ENCODE measurements around the gene IL1RAPL2.
"Not testable (repeated sequence)": the region's sequence is repeated elsewhere in the genome, so short reads cannot be mapped to it uniquely, and the experiment has no call there.

Gene IL1RAPL2

DNA sequence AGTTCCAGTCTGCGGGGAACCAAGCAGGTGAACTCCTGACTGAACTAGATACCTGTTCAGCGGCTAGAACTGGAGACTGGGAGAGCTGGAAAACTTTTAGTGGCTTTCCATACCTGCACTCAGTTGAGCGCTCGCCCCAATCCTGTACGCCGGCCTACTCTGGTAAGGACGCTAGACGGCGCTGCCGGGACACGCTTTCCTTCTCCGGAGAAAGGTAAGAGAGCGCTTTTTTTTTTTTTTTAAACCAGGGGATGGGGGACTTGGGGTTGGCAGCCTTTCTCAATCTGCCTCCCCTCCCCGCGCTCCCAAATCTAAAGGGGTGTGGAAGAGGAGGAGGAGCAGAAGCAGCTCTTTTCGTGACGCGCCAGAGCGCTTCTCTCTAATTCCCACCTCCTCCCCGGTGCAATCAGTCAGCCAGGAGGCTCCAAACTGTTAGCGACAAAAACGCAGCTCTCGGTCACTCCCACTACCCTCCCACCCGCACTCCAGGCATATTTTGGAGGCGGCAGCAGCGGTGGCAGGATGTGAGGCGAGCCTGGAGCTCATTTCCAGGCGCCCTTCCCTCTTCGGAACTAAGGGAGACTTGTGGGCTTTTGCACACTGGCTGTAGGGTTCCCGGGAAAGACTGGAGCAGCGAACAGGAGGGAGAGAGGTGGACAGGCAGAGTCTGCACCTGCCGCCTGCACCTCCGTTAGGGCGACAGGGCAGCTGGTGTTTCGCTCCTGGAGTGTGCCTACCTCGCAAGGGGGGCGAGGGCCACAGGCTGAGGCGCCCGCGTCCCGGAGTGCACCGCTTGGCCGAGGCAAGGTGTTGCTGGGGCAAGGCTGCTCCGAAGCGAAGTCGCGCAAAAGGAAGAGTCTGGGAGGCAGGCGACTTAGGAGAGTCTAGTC is at the start of gene IL1RAPL2:
Gene IL1RAPL2, plus strand, starts transcription at position 409 of the 890 bp plus-strand sequence.
- DNase-seq = no peak

DNA sequence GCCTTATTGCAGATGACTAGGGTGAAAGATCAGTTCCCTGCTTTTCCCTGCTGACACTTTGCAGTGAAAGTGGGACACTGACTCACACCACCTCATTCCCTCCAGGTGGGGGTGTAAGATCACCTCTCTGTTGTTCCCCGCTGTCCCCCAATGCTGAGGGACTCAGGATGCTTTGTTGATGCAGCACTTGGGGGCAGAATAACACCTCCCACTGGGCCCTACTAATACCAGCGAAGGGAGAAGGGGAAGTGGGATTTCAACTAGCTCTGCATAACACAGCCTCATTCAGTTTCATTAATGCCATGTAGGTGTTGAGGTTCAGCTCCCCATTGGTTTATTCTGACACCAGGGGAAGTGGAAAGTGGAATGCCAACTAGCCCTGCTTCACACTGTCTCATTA is 43.6 kb upstream of the IL1RAPL2 start:
- no peak for DNase-seq

DNA sequence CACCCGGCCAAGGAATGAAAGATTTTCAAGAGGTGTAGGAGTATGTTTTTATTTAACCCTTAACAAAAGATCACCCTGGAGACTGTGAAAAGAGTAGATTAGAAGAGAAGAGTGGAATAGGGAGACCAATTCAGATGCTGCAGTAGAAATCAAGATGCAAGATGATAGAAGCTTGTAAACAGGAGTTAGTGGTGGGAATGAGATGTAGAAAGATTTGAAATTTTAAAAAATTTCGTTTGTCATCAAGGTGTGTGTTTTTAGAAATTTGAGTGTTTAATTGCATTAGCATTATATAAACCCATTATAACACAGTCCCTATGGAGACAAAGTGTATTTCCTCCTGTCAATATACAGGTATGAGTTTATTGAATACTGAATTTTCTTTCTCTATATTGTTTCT is 42.1 kb upstream of the IL1RAPL2 start:
- DNase-seq = no peak

DNA sequence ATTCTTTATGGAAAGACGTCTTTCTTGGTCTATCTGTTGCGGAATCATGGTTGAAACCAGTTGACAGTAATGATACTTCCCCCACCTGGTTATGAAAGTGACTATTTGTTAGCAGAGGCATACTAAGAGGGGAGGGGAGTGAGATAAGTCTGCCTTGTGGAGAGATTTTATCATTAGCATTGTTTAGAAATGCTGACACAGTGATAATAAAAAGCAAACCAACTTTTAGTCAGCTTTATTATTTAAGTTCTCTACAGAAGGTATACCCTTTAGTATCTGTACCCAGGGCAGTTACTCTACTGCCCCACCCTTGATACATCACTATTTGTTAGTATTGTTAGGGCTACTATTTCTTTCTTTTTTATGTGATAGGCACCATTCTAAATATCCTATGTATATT is 26.9 kb upstream of the IL1RAPL2 start:
- no peak for DNase-seq

DNA sequence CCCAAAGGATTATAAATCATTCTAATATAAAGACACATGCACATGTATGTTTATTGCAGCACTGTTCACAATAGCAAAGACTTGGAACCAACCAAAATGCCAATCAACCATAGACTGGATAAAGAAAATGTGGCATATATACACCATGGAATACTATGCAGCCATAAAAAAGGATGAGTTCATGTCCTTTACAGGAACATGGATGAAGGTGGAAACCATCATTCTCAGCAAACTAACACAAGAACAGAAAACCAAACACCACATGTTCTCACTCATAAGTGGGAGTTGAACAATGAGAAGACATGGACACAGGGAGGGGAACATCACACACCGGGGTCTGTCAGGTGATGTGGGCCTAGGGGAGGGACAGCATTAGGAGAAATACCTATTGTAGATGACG is 23.6 kb upstream of the IL1RAPL2 start:
- DNase-seq = not testable (repeated sequence)

DNA sequence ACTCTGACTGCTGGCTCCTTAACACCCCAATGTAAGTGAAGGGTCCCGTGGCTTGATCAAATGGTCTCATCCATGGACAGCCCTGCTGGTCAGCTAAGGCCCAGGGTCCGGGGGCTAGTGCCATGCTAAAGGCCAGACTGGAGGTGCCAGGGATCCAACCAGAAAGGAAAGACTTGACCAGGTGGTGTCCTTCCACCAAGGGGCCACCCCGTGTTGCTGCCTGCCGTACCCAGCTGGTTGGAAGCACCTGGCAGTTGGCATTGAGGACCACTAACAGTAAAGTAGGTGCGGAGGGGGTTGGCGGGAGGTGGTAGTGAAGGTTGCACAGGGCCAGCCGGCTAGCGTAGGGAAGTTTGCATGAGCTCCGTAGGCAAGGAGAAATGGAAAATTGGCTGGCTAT is 1.7 kb upstream of the IL1RAPL2 start:
- DNase-seq = no peak

DNA sequence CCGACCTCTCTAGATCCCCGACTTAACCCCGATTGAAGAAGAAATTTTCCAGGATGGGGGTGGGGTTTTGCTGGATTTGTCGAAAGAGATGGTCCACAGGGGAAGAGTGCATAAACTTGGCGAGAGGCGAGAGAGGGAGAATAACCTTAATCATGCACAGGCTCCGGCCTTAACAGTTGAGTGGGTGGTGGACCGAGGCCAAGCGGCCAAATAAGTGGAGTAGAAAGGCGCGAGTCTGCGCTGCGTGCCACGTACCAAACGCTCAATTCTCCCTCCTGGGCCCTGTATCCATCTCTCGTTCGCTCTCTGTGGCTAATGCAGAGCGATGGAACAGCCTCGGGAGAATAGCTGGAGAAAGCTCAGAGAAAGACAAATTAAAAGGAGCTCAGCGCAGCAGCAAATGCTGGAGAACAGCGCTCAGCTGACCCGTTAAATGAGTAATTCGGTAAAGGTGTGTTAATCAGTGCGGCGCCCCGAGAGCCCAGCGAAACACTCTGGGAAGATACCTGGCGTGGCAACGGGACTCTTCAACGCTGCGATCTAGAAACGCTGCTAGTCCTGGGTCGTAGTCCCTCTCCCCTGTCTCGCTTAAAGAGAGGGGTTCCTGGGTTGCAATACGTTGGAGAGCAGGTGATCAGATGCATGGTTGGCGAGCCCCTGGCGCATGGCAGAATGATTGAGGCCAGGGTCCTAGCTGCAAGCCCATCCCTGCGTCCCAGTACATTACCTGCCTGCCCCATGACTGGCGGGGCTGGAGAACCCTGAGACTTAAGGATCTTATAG is 887 bp upstream of the IL1RAPL2 start:
- DNase-seq = no peak

DNA sequence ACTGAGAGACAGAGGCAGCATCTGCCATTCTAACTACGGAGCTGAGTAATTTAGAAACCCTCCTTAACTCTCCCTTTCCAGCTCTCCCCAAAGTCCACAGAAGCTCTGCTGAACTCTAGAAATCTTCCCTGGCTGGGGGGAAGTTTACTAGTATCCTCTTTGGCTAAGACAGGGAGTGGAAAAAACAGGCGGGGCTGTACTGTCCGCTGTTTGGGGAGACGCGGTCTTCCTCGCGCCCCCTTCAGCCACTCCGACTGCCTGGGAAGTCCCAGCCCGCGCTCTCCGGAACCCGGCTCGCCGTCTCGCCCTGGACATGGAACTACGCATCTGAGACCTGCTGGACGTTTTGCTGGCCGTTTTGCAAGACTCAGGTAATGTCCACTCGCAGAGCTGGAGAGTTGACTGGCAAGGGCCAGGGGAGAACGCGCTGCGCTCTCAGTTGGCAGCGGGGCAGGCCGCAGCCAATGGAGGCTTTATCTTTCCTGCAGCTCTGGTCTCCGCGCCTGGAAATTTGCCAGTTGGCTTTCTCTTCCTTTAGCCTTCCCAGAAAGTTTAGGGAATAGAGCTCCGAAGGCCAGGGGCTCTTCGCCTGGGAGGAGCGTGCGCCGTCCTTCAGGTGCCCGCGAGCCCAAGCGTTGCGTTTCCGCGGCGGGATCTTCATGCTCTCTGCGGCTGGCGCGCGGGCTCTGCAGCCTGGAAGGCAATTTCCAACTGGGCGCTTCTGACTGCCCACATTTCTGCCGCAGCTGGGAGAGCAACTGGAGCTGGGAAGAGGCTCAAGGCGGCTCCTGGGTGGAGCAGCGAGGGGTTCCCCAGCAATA is 892 bp downstream of the IL1RAPL2 start:
- no peak for DNase-seq

DNA sequence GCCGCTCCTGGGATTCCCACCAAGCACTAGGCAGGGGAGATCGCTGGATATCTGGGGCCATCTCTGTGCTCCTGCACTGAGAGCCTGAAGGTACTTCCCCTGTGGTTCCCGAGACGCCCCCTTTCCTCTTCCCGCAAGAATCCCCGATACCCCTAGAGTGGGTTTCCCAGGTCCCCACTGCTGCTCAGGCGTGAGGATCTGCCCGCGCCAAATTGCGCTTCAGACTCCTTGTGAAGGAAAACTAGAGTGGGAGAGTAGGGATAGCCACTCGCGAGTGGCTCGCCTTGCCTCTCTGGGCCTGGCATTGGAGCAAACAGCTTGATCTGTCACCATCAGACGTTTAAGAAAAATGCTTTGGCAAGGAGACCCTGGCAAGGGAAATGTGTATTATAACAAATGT is 1.5 kb downstream of the IL1RAPL2 start:
- DNase-seq = no peak

DNA sequence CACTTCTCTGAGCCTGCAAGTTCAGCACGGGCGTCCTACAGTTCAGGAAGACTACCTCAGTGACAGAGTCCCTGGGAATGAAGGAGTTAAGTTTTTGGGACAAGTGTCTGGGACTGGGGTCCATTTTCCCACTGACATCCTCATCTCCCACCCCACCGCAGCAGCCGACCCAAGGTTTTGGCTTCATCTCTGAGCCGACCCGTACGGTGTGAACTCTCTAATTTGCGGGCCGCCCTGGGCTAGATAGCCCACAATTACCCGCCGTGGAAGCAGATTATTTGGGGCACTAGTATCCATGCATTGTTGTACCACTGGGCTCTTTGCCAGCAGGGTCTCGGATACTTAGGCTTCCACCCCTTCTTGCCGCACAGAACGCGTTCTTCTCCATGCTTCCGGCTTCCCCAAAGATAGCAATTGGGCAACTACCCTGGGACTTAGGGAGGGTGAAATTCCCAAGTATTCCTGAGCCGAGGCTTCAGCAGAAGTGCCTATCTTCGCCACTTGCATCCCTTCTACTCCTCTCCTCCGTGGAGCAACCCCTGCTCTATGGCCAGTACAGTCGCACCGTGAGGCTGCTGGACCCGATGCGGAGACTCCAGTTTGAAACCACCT is 2.4 kb downstream of the IL1RAPL2 start:
- DNase-seq = no peak

DNA sequence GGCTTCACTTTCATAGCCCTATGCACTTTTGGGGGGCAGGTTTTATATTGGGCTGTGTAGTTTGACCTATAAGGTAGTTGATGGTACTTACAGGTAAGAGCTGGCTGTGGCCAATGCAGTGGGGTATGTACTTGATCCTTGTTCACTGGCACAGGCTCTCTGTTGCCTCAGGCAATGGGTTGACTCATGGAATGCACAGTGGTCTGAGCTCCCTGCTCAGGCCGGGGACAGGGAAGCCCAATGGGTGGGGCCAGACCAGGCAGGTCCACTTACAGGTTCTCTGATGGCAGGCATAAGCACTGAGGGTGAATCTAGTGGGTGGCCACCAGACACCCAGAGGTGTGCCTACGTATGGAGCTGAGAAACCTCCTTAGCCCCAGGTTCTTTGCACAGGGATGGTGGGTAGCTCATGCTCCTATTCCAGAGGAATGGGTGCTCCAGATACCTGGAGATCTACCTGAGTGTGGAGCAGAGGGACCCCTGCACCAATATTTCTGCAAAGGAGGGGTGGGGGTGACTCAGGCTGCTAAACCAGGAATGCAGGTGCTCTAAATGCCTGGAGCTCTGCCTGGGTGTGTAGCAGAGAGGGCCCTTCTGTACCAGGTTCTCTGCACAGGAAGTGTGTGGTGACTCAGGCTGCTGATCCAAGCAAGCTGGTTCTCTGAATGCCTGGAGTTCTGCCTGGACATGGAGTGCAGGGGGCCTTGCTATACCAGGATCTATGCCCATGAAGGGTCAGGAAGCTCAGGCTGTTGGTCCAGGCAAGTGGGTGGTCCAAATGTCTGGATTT is 52.3 kb downstream of the IL1RAPL2 start:
- DNase-seq = no peak

DNA sequence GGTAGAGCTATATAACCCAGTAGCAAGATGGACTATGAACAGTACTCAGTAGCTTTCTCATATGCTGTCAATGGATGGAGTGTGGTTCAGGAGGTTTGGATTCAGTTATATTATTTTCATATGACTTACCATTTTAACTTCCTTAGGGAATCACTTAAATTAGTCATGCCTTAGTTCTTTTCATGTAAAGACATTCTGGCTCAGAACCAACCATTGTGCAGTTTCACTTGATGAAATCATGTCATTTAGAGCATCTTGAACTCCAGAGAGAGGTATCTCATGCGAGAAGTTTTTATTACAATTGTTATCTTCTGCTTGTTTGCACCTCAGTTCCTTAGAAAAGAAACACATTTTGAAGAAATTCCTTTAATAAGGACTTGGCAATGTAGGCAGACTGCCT is 55.8 kb downstream of the IL1RAPL2 start:
- DNase-seq = no peak

DNA sequence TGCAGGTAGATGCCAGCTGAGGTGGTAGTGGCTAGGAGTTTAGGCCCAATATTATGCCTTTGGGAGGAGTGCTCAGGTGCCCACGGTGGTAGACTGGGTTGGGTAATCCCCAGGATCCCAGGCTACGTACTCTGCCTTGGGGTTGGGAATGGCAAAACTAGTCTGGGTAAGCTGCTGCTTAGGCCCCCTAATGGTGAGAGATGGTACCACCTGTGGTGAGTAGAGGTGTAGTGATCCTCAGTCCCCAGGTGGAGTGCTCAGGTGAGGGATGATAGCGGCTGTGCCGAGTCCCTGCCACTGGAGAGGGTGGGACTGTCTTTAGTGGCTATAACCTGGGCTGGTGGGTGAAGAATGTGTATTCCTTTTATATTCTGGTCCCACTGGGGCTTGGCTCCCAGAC is 75.2 kb downstream of the IL1RAPL2 start:
- no peak for DNase-seq

DNA sequence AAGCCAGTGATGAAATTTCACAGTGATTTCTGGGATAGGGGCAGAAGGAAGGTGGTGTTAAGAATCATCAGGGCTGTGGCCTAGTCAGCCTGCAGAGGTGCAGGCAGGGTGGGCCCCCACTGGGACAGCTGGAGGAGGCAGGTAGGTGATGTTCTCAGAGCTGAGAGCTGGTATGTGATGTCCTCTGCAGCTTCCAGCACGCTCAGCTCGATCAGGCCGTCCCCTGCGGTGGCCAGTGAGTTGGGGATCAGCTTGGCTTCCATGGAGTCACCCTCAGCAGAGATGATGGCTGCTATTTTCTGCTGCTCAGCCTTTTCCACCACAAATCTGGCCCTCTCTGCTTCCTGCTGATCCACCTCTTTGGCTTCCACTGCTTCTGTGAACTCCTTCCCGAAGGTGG is 81.1 kb downstream of the IL1RAPL2 start:
- DNase-seq = no peak

DNA sequence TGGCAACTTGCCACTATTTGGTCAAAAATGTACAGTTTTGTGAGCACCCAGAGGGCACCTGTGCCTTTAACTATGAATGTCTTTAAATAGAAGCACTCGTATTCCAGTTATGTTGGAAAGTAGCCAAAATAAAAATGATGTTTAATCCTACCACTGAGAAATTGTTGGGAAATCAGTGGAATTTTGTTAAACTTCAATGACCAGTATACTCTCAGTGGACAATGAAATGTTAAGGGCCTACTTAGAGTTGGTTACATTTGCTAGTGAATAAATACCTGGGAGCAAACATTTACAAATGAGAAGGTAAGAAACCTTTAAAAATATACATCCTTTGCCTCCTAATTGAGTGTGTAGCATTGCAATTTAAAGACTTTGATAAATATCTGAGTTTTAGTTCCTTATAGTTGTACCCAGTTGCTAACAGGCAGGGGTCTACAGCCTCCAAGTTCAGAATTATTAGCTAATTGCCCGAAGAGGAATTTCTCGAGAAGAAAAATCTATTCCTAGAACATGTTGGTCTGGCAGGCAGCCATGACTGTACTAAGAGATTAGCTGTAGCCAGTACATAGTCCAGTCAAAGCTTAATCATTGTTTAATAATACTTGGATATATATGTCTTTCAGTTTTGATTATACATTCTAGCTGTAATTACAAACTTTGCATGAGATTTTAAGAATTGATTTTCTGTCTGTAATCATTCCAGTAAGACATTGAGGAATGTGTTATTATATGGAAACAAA is 93.2 kb downstream of the IL1RAPL2 start:
- no peak for DNase-seq

DNA sequence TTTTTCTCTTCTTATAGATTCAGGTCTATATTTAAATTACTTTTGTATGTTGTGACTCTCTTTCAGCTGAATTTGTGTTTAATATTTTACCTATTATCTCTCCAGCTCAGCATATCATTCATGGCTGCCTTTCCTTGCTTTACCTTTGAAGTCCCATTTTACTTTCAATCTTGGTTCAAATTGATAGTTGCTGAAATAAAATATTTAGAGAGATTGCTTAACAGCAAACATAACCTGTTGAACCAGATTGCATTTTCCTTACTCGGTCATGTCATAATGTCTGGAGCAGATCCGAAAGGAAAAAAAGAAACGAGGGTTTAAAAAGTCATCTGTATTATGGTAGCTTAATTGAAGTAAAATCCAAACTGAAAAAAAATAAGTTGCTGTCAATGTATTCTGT is 94.1 kb downstream of the IL1RAPL2 start:
- DNase-seq = no peak

DNA sequence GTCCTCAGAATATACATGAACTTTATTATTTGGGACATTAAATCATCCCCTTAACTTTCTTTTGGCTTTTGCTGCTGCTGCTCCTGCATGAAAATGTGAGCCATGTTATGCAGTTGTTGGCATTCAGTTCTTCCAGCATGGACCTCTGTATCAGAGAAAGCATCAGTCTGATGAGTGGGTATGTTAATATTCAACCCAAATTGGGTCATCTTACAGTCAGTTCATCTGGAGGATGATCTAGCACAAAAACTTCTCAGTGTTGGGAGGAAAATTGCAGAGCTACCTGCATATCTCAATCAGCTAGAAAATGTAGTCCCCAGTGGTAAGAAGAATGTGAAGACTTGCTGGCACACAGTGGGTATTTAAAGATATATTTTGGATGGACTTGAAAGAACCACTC is 96.7 kb downstream of the IL1RAPL2 start:
- DNase-seq = no peak

DNA sequence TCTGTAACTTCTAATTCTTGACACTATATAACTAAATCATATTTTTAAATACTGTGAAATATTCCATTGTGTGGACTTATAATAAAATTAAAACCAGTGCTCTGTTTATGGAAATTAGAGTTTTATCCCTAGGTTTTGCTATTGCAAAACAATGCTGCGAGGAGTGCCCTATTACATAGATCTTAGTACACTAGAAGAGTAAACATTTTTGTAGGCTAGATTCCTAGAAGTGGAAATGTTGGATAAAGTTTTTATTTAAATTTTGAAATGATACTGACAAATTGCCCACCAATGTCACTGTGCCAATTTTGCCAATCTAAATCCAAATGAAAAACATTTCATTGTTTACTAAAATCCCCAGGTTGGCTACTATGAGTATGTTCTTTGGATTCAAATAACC is 99.7 kb downstream of the IL1RAPL2 start:
- no peak for DNase-seq

DNA sequence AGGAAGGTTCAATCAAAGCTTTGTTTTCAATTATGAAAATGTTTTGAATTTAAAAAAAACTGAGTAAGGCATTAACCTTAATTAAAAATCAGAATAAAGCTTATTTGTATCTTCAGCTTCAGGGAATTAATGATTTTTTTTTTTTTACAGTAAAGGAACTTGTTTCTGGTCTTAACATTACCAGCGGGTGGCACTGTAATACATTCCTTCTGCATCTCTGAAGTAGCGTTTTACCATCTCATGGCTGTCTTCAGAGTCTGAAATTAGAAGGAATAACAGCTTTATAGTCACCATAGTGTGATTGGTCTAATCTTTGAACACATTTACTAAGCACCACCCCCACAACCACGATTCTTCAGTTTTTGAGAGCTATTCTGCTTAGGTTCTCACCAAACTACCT is 102.6 kb downstream of the IL1RAPL2 start:
- no peak for DNase-seq

DNA sequence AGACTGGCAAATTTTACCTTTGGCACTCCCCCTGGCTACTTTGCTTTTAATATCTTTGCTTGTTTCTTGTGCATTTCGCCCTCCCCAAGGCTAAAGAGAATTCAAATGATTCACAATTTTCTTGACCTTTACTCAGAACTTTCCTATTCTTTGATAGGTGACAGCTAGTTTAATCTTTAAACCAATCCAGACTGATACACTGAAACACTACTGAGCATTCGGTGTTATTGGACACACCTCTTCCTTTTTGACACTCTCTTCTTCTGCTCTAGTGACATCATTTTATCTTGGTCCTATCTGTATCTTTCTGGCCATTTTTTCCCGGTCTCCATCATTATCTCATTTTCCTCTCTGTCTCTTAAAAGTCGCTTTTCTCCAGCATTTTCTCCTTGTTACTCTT is 103.1 kb downstream of the IL1RAPL2 start:
- no peak for DNase-seq

DNA sequence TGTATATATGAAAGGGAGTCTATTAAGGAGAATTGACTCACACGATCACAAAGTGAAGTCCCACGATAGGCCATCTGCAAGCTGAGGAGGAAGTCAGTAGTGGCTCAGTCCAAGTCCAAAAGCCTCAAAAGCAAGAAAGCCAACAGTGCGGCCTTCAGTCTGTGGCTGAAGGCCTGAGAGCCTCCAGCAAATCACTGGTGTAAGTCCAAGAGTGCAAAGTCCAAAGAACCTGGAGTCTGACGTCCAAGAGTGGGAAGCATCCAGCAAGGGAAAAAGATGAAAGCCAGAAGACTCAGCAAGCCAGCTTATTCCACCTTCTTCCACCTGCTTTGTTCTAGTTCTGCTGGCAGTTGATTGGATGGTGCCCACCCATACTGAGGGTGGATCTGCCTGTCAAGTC is 104.1 kb downstream of the IL1RAPL2 start:
- DNase-seq = no peak
